GM12878 (cell line): Measurements from ENCODE around the gene SLC17A2. TPM values are rescaled to one million over a fixed set of nuclear protein-coding genes. Genes with fewer than 3 reads are reported as not detected.

Source experiments
- IKZF2 ChIP-seq, 2 experiments: fragments of 450-650 bp; IDR thresholded peaks; 2 replicates each; pipeline ENCODE4 v1.6.1; 2017; ENCODE audit warnings: mild to moderate bottlenecking in 2 of 2, moderate library complexity in 2 of 2
- IRF5 ChIP-seq: fragments of 450-650 bp; IDR thresholded peaks from 2 replicates; pipeline ENCODE4 v1.6.1; 2017; ENCODE audit warnings: borderline replicate concordance
- KDM1A ChIP-seq: fragments of 200-600 bp; sonication (generic); IDR thresholded peaks from 2 replicates; pipeline ENCODE4 v1.6.1; 2016; ENCODE audit warnings: borderline replicate concordance
- MEF2A ChIP-seq: IDR thresholded peaks from 2 replicates; pipeline ENCODE4 v1.6.1; 2011; ENCODE audit warnings: low read depth, mild to moderate bottlenecking, low read length, moderate library complexity; ENCODE audit not compliant: insufficient read depth
- MLLT1 ChIP-seq: fragments of 450-650 bp; IDR thresholded peaks from 2 replicates; pipeline ENCODE4 v1.6.1; 2016; ENCODE audit warnings: mild to moderate bottlenecking
- NBN ChIP-seq: fragments of 450-650 bp; IDR thresholded peaks from 2 replicates; pipeline ENCODE4 v1.6.1; 2016
- NFXL1 ChIP-seq: fragments of 450-650 bp; IDR thresholded peaks from 2 replicates; pipeline ENCODE4 v1.6.1; 2017; ENCODE audit warnings: antibody characterized with exemption, mild to moderate bottlenecking, borderline replicate concordance
- NFYB ChIP-seq: IDR thresholded peaks from 2 replicates; pipeline ENCODE4 v1.6.1; 2011; ENCODE audit warnings: low read depth, mild to moderate bottlenecking, low read length, improper control_type of control experiment, moderate library complexity; ENCODE audit not compliant: insufficient read depth
- POLR2A ChIP-seq: IDR thresholded peaks from 2 replicates; pipeline ENCODE4 v1.6.1; 2011; ENCODE audit warnings: low read depth, mild to moderate bottlenecking, low read length
- POLR2AphosphoS2 ChIP-seq: IDR thresholded peaks from 2 replicates; pipeline ENCODE4 v1.6.1; 2011; ENCODE audit warnings: low read depth, mild to moderate bottlenecking, low read length, improper control_type of control experiment, moderate library complexity
- RBBP5 ChIP-seq: fragments of 200-600 bp; sonication (generic); conservative IDR thresholded peaks from 2 replicates; pipeline ENCODE4 v1.6.1; 2016
- RELB ChIP-seq: fragments of 450-650 bp; IDR thresholded peaks from 2 replicates; pipeline ENCODE4 v1.6.1; 2017; ENCODE audit warnings: low read depth, mild to moderate bottlenecking, moderate library complexity
- SIX5 ChIP-seq: IDR thresholded peaks from 2 replicates; pipeline ENCODE4 v1.6.1; 2011; ENCODE audit warnings: mild to moderate bottlenecking, low read depth, low read length, moderate library complexity; ENCODE audit not compliant: severe bottlenecking
- TCF12 ChIP-seq: IDR thresholded peaks from 2 replicates; pipeline ENCODE4 v1.6.1; 2011; ENCODE audit warnings: low read depth, mild to moderate bottlenecking, low read length
- ZBTB40 ChIP-seq: fragments of 450-650 bp; IDR thresholded peaks from 2 replicates; pipeline ENCODE4 v1.6.1; 2016; ENCODE audit warnings: mild to moderate bottlenecking, moderate library complexity, borderline replicate concordance
- ZNF274 ChIP-seq: IDR thresholded peaks from one replicate; pipeline ENCODE4 v1.8.0; 2011; ENCODE audit not compliant: insufficient read length, insufficient read depth
- ZNF592 ChIP-seq: fragments of 450-650 bp; IDR thresholded peaks from 2 replicates; pipeline ENCODE4 v1.6.1; 2017; ENCODE audit warnings: mild to moderate bottlenecking, moderate library complexity
- polyA plus RNA-seq, 11 experiments: library from polyadenylated mRNA; depleted of rRNA in 4 of 11; unstranded in 6 of 11; stranded (reverse) in 5 of 11; fragments of >200 nt; fragmentation: Nextera tagmentation in 4 of 11; fragmentation: Illumina TruSeq in 1 of 11; extraction: Ambion mirVana in 4 of 11; extraction: Trizol in 1 of 11; gene quantifications; 1 replicate in 1 of 11; 2 replicates in 10 of 11; pipeline versions ENCODE4 v1.2.1 to v1.2.3, GENCODE V29; 2011 to 2016; ENCODE audit warnings: inconsistent platforms in 2 of 11, missing spikeins in 2 of 11, low read depth in 1 of 11
- total RNA-seq, 4 experiments: library from RNA; depleted of rRNA in 3 of 4; stranded (reverse); fragments of >200 nt in 3 of 4; fragmentation: Illumina TruSeq in 1 of 4; extraction: Trizol in 1 of 4; gene quantifications; 2 replicates each; pipeline versions ENCODE4 v1.2.1 to v1.2.3, GENCODE V29; 2013 to 2021

Gene SLC17A2
- total and polyA plus RNA-seq, 10 of the 15 experiments (the other 5 are each of a cell fraction or from before 2014, with no cell fraction given) = not detected

- TF ChIP-seq ZBTB40 (no peak), MLLT1 (no peak), RBBP5 (no peak), KDM1A (no peak), NFXL1 (no peak), SIX5 (no peak), IRF5 (no peak), NFYB (no peak), RELB (peak; percentile 25; the same call in 1 of the 2 replicates), NBN (no peak), ZNF274 (no peak), MEF2A (peak; percentile 76; the same call in 1 of the 2 replicates), POLR2A (no peak), ZNF592 (no peak), TCF12 (peak; percentile 81), POLR2AphosphoS2 (no peak), IKZF2 (IDR thresholded peaks at IDR 0.05) (peak in 1 of 2 experiments; percentile 45; a peak in 1 of 4 replicates)
Observed at GRCh38 chr6:25944688-25945574, 14.4 kb upstream of the SLC17A2 start (continued).
